ENCODE data around the gene PSAP. TPM values are rescaled to one million over a fixed set of nuclear protein-coding genes. Genes with fewer than 3 reads are reported as not detected.
A peak's percentile ranks its signal among the peaks of the same experiment; 100 is the strongest.

PSAP gene
- total RNA-seq, 6 experiments from 2014 or later, result 520 to 743 (median 570) TPM

DNA sequence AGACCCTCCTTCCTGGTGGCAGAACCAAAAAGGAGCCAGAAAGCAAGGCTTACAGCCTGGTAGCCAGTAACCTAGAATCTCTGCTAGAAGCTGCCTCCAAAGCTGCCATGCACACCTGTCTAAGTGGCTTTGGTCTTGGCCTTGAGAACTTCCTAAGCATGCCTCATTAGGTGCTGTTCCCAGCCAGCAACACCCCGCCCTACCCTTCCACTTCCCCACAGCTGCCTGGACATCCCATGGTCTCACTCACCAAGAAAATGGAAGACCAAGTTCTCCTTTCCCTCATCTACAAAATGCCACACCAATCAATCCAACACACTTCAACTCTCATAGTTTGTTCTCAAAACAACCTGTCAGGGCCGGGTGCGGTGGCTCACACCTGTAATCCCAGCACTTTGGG lies 4.2 kb downstream of the PSAP start:
- DNase-seq (no peak), ATAC-seq (no peak)
- H3K4me1 ChIP-seq, result peaks cover 0 to 63% (median 14%) of the 10 kb centered on the region in 4 donors
- no peaks in the 10 kb centered on the region for H3K9me3 ChIP-seq
- H3K4me3 ChIP-seq, result no peak overlapping the region
- intact Hi-C loops (cut with DNase I), result no loop called here
- no peaks in the 10 kb centered on the region for H3K36me3 ChIP-seq
- peak overlapping the region in 2 of 3 donors; percentile 35 to 45 for H3K27ac ChIP-seq
- no peak for TF ChIP-seq POLR2A (IDR thresholded peaks at IDR 0.05)
- TF ChIP-seq, protein P1, sequence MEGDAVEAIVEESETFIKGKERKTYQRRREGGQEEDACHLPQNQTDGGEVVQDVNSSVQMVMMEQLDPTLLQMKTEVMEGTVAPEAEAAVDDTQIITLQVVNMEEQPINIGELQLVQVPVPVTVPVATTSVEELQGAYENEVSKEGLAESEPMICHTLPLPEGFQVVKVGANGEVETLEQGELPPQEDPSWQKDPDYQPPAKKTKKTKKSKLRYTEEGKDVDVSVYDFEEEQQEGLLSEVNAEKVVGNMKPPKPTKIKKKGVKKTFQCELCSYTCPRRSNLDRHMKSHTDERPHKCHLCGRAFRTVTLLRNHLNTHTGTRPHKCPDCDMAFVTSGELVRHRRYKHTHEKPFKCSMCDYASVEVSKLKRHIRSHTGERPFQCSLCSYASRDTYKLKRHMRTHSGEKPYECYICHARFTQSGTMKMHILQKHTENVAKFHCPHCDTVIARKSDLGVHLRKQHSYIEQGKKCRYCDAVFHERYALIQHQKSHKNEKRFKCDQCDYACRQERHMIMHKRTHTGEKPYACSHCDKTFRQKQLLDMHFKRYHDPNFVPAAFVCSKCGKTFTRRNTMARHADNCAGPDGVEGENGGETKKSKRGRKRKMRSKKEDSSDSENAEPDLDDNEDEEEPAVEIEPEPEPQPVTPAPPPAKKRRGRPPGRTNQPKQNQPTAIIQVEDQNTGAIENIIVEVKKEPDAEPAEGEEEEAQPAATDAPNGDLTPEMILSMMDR (IDR thresholded peaks at IDR 0.05), result no peak
- no peaks in the 10 kb centered on the region for H3K27me3 ChIP-seq
- WGBS (ENCODE audit: insufficient coverage, low coverage, low lambda C conversion rate, missing lambda C conversion rate), result no CpG with 5 or more reads among the region's 3 CpGs

GRCh38 chr10:71845410-71846405 lies 5.3 kb downstream of the PSAP start:
- WGBS (ENCODE audit: insufficient coverage, low coverage, low lambda C conversion rate, missing lambda C conversion rate), result 34% methylated on average over 7 of the region's 11 CpGs
- intact Hi-C loops (cut with DNase I), result no loop called here
- TF ChIP-seq, protein P1 (IDR thresholded peaks at IDR 0.05), result no peak
- TF ChIP-seq POLR2A (IDR thresholded peaks at IDR 0.05), result no peak
- Histone ChIP-seq H3K27me3 (no peaks in the 10 kb centered on the region), H3K27ac (peak overlapping the region in 2 of 3 donors; percentile 45 to 60), H3K36me3 (no peaks in the 10 kb centered on the region), H3K9me3 (no peaks in the 10 kb centered on the region), H3K4me3 (no peak overlapping the region), H3K4me1 (peaks cover 0 to 68% (median 14%) of the 10 kb centered on the region in 4 donors)
- no peak for DNase-seq
- peak; percentile 45 to 59 (median 55) for ATAC-seq

DNA sequence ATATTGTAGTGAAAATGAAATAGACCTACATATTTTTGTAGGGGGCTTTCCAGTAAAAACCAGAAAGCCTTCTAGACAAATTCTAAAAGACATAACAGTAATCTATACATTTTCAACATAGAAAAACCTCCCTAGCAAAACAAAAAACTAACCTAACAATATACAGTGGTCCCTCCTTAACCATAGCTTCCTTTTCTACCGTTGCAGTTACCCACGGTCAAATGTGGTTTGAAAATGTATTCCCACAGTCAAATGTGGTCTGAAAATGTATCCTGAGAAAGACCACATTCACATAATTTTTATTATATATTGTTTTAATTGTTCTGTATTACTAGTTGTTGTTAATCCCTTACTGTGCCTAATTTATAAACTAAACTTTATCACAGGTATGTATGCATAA lies 6.4 kb downstream of the PSAP start:
- intact Hi-C loops (cut with DNase I), result no loop called here
- Histone ChIP-seq H3K4me3 (no peak overlapping the region), H3K27me3 (no peaks in the 10 kb centered on the region), H3K4me1 (peaks cover 0 to 74% (median 14%) of the 10 kb centered on the region in 4 donors), H3K27ac (peak overlapping the region in 2 of 3 donors; percentile 45 to 60), H3K9me3 (no peaks in the 10 kb centered on the region), H3K36me3 (no peaks in the 10 kb centered on the region)
- TF ChIP-seq, protein P1 (IDR thresholded peaks at IDR 0.05), result no peak
- TF ChIP-seq POLR2A (IDR thresholded peaks at IDR 0.05), result no peak
- ATAC-seq, result no peak
- 49% methylated on average over 2 of the region's 2 CpGs for WGBS (ENCODE audit: insufficient coverage, low coverage, low lambda C conversion rate, missing lambda C conversion rate)
- no peak for DNase-seq

- TF ChIP-seq, protein P1 (IDR thresholded peaks at IDR 0.05), result no peak
- no peak for TF ChIP-seq POLR2A (IDR thresholded peaks at IDR 0.05)
- Histone ChIP-seq H3K27ac (peak overlapping the region in 1 of 3 donors; percentile 45), H3K4me3 (no peak overlapping the region), H3K36me3 (no peaks in the 10 kb centered on the region), H3K9me3 (no peaks in the 10 kb centered on the region), H3K27me3 (no peaks in the 10 kb centered on the region), H3K4me1 (peaks cover 0 to 75% (median 14%) of the 10 kb centered on the region in 4 donors)
- intact Hi-C loops (cut with DNase I), result no loop called here
- no peak for DNase-seq
- 34% methylated on average over 2 of the region's 2 CpGs for WGBS (ENCODE audit: insufficient coverage, low coverage, low lambda C conversion rate, missing lambda C conversion rate)
- ATAC-seq, result no peak
Observed at GRCh38 chr10:71844084-71844483, 7.0 kb downstream of the PSAP start.

Measured in right lobe of liver (tissue), 6 donors.